EH (cell line): ENCODE measurements around the gene BARHL1.
A peak's percentile ranks its signal among the peaks of the same experiment; 100 is the strongest.

Experiments
- DNase-seq: peaks from one replicate; pipeline ENCODE4 v3.0.0-alpha.2; 2015; ENCODE audit warnings: low read depth

BARHL1 gene

DNA sequence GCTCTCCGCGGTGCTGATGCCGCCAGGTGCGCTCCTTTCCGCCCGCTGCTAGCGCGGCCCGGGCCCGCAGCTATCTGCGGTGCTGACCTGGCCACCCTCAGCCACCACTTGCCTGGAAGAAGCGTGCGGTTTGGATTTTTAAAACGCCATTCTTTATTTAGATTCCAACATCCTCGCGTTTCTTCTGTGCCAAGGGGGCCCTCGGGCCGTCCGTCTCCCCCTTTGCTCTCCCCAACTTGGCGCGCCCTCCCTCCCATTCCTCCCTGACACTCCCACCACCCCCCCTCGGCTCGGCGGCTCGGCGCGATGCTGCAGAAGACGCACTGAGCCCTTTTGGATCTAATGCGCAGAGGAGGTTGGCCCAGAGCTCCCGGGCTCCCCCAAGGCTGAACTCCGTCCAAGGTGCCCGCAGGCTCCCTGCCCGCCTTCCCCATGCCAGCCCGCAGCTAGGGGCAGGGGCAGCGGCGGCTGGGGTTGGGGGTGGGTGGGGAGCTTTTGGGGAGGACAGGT is at the start of gene BARHL1:
BARHL1 (plus strand) TSS at position 331 of the 510 bp plus-strand sequence. CDS start 192 bp downstream, outside the sequence.
- DNase-seq = no peak

DNA sequence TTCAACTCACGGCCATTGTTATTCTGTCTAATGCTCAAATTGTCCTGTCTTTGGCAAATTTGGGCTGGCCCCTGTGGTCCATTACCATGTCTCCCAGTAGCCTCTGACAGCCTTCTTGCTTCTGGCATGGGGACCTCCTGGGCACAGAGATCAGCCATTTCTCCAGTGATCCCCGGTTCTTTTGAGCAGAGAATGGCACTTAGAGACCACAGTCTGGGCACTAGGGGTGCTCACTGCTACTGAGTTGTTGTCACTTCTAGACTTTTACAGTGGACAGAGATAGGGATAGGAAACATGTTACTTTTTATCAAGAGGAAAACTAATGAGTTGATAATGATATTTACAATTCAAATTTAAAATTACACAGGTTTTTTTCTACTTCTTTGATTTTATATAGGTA is 47.6 kb upstream of the BARHL1 start:
- no peak for DNase-seq

DNA sequence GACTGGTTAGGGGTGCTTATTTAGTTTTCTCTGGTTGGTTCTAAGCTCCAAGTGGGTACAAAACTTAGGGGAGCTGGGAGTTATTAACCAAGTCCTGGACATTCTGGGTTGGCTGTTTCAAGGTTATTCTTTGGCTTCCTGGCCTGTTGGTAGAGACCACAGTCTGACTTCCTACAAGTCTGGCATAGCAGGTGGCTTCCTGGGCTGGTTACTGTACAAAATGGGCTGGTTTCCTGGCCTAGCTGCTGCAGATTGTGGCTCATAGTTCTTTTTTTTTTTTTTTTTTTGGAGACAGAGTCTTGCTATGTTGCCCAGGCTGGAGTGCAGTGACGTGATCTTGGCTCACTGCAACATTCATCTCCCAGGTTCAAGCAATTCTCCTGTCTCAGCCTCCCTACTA is 46.3 kb upstream of the BARHL1 start:
- DNase-seq = no peak

DNA sequence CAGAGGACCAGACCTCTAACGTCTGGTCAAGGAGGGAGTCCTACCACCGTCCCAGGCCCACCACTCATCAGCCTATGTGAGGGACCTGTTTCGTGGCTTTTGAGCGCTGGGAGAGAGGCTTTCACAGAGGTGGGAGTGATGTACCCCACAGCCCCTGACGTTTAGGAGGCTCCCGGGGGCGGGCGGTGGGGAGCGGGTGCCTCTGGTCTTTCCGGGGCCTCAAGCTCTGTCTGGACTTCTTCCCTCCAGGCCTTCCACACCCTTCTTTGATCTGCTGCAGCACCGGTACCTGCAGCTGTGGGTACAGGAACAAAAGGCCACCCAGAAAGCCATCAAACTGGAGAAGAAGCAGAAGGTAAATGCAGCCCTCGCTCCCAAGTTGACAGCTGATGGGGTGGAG is 45.1 kb upstream of the BARHL1 start:
- no peak for DNase-seq

DNA sequence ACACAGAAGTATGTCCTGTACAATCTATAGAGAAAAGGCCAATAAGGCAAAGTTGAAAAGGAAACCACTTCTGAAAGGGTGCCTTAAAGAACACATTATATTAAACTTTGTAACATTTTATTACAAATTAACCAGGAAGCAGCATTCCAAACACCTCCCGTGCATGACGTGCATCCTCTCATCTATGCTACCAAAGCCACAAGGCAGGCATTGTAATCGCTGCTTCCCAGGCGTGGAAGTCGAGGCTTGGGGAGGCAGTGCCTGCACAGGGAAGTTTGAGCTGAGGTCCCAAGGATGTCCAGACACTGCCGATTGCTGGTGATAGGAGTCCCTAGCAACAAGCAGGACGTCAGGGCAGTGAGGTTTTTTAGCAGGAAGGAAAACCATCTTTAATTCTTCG is 44.3 kb upstream of the BARHL1 start:
- no peak for DNase-seq

DNA sequence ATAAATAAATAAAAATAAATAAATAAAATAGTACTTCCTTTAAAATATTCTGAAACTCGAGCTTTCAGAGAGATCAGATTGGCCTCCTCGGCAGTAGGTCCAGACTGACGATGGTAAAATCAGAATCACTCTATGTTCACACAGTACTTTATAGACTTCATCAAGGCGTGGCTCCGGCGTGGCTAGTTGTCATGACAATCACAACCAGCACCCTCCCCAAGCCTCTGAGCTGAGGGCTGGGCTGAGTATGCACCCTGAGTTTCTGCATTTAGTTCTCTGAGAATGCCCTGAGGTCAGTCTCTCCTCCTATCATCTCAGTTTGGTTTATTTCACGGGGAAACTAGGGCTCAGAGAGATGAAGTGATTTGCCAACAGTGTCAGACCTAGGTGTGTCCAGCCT is 43.3 kb upstream of the BARHL1 start:
- DNase-seq = no peak

DNA sequence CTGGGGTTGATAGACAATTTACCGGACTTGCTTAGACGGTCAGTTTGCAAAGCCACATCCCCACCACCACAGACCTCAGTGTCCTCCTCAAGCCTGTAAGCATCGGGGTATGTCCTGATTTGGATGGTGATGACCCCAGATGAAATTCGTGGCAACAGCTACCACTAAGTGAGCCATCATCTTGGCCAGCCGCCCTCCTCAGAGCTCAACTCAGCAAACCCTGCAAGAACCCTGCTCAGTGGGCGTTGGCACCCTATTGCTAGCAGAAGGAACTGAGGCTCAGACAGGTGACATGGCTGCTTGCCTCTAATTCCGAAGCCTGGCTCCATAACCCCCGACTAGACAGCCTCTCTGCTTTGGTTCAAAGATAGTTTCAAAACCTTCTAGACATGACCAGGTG is 41.4 kb upstream of the BARHL1 start:
- no peak for DNase-seq

DNA sequence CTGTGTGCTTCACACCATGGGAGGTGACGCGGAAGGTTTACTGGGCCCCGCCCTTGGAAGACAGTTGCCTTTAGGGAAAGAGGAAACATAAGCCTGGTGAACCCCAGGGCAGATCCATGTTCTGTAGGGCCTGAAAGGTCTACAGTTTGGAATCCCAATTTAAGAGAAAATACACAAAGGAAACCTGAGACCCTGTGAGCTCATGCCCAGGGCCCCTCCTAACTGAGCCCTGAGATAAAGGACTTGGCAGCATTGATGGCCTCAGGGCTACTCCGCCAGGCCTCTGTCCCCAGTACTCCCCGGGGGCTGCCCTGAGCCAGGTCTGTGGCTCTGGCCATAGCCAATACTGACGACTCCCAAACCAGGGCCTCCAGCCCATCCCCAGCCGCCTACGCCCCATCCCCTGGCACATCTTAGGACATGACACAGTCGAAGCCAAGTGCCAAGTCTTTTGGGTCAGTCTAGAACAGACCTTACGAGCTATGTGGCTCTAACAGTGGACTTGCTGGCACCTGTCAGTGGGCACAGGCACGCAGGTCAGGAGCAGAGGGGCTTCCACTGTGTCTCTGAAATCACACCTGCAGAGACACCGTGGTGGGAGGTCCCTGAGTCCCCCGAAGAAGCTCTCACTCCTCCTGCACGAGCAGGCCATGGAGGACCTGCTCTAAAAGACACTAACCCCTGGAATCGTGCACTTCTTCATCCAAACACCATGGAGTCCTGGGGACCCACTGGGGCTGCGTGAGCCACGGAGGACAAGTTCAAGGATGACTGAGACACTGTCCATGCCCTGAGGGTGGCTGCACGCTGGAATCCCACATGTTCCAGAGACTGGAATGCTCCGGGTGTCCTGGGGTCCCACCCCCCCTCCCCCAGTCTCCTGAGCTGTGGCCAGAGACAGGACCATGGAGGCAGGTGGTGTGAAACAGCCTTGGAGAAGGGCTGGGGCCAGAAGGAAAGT is 40.3 kb upstream of the BARHL1 start:
- no peak for DNase-seq

DNA sequence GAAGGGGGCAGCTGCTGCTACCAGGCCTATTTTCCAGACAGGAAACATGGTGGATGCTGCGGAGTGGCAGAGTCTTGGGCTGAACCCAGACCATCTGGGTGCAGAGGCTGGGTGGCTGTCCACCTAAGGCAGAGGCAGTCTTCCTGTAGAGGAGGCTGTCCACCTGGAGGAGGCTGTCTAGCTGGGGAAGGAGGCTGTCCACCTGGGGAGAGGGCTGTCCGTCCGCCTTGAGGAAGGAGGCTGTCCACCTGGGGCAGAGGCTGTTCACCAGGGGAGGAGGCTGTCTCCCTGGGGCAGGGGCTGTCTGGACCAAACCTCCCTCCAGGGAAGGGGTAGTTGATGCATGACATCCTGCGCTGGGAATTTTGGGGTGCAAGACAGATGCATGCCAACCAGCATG is 39.2 kb upstream of the BARHL1 start:
- DNase-seq = no peak

DNA sequence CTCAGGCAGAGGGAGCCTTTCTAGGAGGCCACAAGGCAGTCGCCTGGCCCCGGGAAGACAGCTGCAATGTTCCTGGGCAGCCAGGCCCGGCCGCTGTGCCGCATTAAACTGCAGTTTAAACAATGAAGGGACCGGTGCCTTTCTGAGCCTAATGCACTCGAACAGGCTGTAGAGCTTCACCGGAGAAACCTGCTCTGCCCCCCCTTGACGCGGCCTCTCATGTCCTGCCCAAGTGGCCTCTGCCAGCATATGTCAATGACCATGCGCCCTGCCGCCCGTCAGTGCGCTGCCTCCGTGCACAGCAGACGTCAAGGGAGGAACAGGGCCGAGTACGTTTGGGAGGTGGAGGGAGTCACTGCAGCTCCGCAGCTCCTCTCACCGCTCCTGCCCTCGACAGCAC is 38.4 kb upstream of the BARHL1 start:
- DNase-seq = no peak

DNA sequence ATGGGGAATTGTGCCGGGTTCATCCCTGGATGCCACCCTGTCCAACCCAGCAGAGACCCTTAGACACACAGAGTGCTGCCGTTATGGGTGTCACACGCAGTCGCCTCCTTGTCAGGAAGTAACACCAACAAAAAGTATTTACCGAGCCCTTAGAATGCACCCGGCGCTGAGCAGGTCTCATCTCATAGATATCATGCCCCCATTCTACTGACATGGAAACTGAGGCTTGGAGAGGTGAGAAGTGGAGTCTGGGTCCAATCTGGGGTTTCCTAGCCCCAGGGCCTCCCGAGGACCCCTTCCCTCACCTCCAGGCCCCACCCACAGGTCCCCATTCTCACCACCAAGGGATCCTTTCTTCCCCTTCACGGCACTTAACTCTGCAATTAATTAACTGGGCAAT is 36.8 kb upstream of the BARHL1 start:
- DNase-seq = no peak

DNA sequence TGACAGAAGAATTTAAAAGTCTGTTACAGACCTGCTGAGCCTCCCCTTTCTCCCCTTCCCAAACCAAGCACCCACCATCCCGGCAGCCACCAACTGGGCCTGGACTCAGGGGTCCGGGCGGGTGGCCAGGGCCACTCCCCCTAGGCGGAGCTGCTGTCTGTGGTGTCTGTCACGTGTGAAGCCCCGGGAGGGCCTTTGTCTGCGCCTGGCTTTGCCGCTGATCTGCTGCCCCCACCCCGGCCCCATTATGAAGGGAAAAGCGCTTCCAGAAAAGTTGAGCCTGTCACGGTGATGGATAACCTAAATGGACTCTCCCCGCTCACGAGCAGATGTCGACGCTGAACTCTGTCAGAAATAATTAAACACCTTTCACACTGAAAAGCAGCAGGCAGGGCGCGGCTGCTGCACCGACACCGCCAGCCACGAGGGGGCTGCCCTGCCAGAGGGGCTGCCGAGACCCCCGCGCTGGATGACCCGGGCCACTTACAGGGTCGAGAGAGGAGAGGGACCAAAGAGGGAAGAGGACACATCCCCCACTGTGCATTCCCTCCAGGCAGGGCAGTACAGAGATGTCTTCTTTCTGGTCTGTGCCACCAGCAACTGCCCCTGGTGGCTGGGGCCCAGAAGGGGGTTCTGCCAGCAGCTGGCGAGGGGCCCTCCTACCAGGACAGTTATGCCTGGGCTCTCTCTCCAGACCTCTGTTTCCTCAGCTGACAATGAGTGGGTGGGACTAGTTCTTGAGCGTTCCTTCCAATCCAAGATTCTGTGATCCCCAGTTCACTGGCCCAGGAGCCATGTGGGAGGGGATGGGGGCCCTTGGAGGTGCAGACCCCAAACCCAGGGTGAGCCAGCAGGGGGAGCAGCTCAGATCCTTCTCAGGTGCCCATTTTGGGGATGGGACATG is 36.0 kb upstream of the BARHL1 start:
- peak; percentile 26 for DNase-seq

DNA sequence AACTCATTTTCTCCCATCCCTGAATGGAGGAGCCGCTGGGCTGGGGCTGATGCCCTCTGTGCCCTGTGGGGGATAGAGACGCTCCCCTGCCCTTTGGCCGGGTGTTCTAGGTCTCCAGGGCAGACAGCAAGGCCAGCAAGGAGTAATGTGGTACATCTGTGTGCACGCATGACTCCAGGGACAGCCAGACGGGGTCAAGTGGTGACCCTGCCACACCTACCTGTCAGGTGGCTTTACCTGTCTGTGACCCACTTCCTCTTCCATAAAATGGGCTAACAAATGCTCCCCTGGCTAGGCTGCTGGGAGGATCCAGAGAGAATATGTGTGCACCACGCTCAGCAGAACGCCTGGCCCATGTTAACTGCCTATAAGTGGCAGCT is 35.4 kb upstream of the BARHL1 start:
- no peak for DNase-seq

DNA sequence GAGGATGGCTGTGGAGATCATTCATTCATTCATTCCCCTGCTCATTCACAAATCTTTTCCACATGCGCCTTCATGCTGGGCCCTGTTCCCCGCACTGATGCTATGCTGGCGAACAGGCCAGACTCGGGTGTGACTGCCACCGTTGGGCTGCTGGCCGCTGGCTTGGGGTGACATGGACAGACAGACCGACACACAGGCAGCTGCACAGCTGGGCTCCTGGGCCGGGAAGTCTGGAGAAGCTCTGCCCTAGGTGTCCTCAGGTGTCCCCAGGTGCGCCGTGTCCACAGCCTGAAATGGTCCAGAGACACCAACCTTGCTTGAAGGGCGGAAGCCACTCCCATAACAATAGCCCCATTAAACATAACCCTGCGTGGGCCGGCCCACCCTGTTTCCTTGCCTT is 35.0 kb upstream of the BARHL1 start:
- no peak for DNase-seq

DNA sequence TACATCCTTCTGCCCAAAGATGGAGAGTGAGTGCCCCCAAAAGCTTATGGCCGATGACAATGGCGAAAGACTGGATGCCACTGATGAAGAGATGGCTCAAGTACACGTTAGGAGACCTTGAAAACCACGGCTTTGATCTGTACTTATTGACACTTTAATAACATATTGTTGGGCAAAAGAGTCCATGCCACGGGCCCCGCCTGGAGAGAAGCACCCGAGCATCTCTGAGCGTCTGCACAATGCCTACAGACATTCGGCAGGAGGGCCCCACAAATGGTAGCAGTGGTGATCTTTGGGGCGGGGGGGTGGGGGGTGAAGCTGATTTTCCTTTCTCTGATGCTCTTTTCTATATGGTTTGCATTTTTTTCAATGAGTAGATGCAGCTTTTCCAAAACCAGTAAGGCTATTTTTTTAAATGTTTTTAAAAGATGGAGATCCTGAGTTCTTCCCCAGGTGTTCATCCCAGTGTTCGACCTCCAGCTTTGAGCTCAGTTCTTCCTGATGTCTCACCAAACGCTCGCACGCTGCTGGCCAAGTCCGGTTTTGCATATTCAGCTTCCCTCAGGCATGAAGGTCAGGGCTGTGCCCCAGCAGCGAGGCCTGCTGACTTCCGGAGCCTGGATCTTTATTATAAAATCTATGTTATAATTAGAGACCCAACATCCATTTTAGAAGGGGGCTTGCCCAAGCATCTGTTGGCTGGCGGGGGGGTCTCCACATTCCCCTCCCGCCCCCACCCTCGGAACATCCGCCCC is 34.3 kb upstream of the BARHL1 start:
- no peak for DNase-seq

DNA sequence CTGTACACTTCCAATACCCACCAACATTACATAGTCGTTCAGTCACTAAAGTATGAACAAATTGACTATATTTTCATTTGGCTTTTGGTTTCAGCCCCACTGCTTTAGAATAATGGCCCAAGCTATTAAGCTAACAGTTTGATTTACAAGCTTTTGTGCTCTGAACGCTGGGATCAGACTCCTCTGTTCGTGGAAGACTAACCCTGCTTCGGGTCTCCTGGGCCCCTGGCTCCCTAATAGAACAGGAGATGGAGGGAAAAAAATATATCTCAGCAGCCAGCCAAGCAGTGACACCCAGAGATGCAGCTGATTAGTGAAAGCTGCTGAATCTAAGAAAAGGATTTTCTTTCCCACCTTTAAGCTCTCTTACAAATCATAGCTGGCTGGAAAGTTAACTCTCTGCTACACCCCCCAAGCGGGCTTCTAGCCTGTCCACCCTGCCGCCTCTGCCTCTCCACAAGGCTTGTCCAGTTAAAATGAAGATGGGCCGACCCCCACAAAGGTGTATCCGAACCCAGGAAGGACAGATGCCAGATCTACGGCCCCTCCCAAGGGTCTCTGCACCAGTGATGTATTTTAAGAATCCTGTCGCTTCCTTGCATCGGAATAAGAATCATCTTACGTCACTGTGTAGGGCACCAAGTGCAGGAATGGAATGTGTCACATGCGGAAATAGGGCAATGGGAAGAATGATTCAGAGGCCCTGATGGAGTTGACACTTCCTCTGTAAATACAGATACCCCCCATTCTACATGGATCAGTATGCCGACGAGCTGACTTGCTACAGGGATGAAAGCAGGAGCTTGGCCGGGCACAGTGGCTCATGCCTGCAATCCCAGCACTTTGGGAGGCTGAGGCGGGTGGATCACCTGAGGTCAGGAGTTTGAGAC is 33.4 kb upstream of the BARHL1 start:
- peak; percentile 49 for DNase-seq

DNA sequence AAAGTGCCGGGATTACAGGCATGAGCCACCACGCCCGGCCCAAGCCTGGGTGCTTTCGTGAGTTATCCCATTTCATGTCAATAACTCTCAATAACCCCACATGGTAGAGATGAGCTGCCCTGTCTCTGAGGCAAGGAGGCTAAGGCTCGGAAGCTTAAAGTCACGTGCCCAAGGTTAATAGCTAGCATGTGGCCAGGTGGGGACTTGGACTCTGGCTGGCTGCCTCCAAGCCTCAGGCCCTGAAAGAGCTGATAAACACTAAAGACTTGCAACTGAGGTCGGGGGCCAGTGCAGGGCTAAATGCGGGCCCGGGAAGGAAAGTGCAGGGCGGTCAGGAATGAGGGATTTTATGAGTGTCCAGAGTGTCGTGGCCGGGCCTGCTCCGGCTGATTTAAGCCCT is 30.9 kb upstream of the BARHL1 start:
- no peak for DNase-seq

DNA sequence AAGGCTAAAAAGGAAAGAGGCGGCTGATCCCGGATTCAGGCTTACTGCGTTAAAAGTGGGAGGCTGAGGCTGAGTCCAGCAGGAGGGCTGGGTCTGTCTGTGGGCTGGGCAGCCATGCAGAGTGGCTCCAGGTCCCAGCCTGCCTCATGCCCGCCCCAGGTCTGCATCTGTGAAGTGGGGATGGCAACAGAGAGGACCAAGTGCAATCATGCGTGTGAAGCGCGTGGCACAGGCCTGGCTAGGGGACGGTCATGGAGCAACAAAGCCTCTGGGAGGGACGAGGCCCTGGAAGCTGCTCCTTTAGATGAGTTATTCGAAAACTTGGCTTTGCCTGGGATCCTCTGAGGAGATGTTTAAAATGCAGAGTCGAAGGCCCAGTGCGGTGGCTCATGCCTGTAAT is 30.4 kb upstream of the BARHL1 start:
- DNase-seq = no peak

DNA sequence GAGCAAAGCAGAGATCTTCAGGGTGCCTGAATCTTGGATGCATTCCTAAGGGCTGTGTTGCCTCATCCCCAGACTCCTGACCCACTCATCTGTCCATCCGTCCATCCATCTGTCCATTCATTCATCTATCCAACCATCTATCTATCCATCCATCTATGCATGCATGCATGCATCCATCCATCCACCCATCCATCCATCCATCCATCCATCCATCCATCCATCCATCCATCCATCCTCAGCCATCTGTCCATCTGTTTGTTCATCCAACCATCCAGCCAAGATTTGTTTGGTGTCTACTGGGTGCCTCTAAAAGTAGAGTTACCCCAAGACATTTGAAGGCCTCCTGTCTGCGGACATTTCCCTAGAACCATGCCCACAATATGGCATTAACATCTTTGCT is 27.7 kb upstream of the BARHL1 start:
- no peak for DNase-seq

DNA sequence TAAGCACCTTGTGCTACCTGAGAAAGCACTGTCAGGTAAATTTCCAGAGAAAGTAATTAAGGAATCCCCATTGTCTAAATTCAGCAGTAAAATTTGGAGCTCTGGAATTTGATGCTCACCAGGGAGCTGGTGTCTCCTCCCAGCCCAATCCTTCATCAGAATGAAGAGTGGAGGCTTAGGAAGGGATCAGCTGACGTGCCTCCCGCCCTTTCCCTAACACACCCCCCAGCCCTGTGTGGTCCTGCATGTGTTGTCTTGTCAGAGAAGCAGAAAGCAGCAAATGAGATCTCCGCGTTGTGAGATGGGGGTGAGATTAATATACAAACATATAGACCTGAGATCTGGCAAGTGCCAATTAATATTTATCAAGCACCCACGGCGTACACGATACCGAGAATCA is 26.9 kb upstream of the BARHL1 start:
- no peak for DNase-seq

DNA sequence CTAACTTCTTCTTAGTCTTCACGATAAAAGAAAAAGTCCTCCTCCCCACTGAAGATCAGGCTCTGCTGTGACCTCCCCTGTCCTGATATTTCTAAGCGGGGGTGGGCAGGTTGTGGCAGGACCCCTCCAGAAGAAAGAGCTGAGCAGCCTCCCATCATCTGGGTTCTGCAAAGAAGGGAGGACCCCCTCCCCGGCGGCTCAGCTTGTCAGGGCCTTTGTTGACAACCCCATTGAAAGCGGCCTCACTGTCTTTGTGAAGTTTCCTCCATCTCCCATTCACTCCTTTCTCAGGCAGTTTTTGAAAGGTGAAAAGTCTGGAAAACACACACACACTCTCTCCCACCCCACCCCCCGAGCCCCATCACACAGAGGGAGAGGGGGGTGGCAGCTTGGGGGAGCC is 26.2 kb upstream of the BARHL1 start:
- no peak for DNase-seq
